ENCODE results near the gene PAX5. TPM values are rescaled to one million over a fixed set of nuclear protein-coding genes. Genes with fewer than 3 reads are reported as not detected.

Gene PAX5
- total and polyA plus RNA-seq, 2 donors (not counting 1 experiment from before 2014, with no cell fraction given) = not detected

DNA sequence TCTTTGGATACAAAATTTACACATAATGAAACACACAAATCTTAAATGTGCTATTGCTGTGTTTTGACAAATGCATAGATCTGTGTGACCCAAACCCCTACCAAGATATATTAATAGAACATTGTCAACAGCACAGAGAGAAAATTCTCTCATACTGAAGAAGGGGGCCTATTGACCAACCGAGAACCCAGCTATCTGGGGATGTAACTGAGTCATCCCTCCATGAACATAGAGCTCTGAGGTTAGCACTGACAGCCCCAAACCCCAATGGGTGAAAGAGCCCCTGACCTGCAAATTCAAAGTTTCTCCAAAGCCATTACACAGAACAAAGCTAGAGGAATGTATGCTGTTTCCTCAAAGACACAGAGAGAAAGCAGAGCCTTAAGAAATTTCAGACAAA lies 180.8 kb downstream of the PAX5 start:
- H3K79me2 ChIP-seq (ENCODE audit: control insufficient read depth, insufficient read depth, low read length) = no peaks in the 10 kb centered on the region
- no peak overlapping the region for H3K9ac ChIP-seq (ENCODE audit: insufficient read depth, low read length)
- no peak for DNase-seq (ENCODE audit: low read depth in 2 of 2)
- H3K36me3 ChIP-seq (ENCODE audit: control insufficient read depth, insufficient read depth, low read length) = no peaks in the 10 kb centered on the region
- H3K4me1 ChIP-seq (ENCODE audit: control insufficient read depth, extremely low read depth, insufficient read depth, low read length) = no peaks in the 10 kb centered on the region
- no peak overlapping the region for H3K4me2 ChIP-seq (ENCODE audit: extremely low read depth, insufficient read depth, low read length)
- no peak overlapping the region for H2AFZ ChIP-seq (ENCODE audit: low read length)
- H3K4me3 ChIP-seq (replicated peaks in 1 of 4; ENCODE audit: control extremely low read depth in 1 of 4, insufficient read depth in 1 of 4, low read depth in 3 of 4, low read length in 4 of 4) = no peak overlapping the region
- H3K27me3 ChIP-seq (ENCODE audit: control insufficient read depth, insufficient read depth, low read length) = peaks cover 13% of the 10 kb centered on the region
- no peaks in the 10 kb centered on the region for H3K9me3 ChIP-seq (ENCODE audit: control insufficient read depth, insufficient read depth, low read depth, low read length)
- TF ChIP-seq, protein P1, sequence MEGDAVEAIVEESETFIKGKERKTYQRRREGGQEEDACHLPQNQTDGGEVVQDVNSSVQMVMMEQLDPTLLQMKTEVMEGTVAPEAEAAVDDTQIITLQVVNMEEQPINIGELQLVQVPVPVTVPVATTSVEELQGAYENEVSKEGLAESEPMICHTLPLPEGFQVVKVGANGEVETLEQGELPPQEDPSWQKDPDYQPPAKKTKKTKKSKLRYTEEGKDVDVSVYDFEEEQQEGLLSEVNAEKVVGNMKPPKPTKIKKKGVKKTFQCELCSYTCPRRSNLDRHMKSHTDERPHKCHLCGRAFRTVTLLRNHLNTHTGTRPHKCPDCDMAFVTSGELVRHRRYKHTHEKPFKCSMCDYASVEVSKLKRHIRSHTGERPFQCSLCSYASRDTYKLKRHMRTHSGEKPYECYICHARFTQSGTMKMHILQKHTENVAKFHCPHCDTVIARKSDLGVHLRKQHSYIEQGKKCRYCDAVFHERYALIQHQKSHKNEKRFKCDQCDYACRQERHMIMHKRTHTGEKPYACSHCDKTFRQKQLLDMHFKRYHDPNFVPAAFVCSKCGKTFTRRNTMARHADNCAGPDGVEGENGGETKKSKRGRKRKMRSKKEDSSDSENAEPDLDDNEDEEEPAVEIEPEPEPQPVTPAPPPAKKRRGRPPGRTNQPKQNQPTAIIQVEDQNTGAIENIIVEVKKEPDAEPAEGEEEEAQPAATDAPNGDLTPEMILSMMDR (conservative IDR thresholded peaks at IDR 0.05 in 1 of 2, IDR thresholded peaks at IDR 0.05 in 1 of 2; ENCODE audit: low read depth in 1 of 2, low read length in 2 of 2) = no peak
- TF ChIP-seq EZH2 (IDR thresholded peaks at IDR 0.05; ENCODE audit: low read length, missing control alignments) = no peak
- no peak overlapping the region for H3K27ac ChIP-seq (ENCODE audit: insufficient read depth, low read length)
- no peaks in the 10 kb centered on the region for H4K20me1 ChIP-seq (ENCODE audit: control insufficient read depth, extremely low read depth, insufficient read depth, low read length)

DNA sequence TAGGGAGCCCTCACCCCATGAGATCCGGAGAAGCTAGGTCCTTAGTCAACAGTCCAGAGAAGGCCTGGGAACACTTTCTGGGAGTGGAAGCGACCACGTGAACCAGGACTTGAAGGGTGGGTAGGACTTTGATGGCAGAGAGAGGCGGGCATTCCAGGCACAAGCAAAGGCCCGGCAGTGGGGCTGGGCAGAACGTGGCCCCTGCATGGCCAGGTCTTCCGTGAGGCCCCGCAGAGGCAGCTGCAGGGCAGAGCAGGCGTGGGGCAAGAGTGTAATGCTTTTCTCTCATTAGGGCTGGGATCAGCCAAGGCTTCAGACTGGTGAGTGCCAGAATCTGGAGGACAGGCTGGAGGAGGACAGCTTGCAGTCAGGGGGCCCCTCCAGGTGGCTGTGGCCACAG lies 184.1 kb downstream of the PAX5 start:
- Histone ChIP-seq H3K4me1 (ENCODE audit: control insufficient read depth, extremely low read depth, insufficient read depth, low read length) (no peaks in the 10 kb centered on the region), H3K27me3 (ENCODE audit: control insufficient read depth, insufficient read depth, low read length) (peaks cover 15% of the 10 kb centered on the region), H3K4me2 (ENCODE audit: extremely low read depth, insufficient read depth, low read length) (no peak overlapping the region), H3K9me3 (ENCODE audit: control insufficient read depth, insufficient read depth, low read depth, low read length) (no peaks in the 10 kb centered on the region), H2AFZ (ENCODE audit: low read length) (no peak overlapping the region), H3K79me2 (ENCODE audit: control insufficient read depth, insufficient read depth, low read length) (no peaks in the 10 kb centered on the region), H3K36me3 (ENCODE audit: control insufficient read depth, insufficient read depth, low read length) (no peaks in the 10 kb centered on the region), H3K4me3 (replicated peaks in 1 of 4; ENCODE audit: control extremely low read depth in 1 of 4, insufficient read depth in 1 of 4, low read depth in 3 of 4, low read length in 4 of 4) (no peak overlapping the region), H3K9ac (ENCODE audit: insufficient read depth, low read length) (no peak overlapping the region), H3K27ac (ENCODE audit: insufficient read depth, low read length) (no peak overlapping the region), H4K20me1 (ENCODE audit: control insufficient read depth, extremely low read depth, insufficient read depth, low read length) (no peaks in the 10 kb centered on the region)
- DNase-seq (ENCODE audit: low read depth in 2 of 2) = no peak
- TF ChIP-seq, protein P1 (conservative IDR thresholded peaks at IDR 0.05 in 1 of 2, IDR thresholded peaks at IDR 0.05 in 1 of 2; ENCODE audit: low read depth in 1 of 2, low read length in 2 of 2) = no peak
- TF ChIP-seq EZH2 (IDR thresholded peaks at IDR 0.05; ENCODE audit: low read length, missing control alignments) = no peak

DNA sequence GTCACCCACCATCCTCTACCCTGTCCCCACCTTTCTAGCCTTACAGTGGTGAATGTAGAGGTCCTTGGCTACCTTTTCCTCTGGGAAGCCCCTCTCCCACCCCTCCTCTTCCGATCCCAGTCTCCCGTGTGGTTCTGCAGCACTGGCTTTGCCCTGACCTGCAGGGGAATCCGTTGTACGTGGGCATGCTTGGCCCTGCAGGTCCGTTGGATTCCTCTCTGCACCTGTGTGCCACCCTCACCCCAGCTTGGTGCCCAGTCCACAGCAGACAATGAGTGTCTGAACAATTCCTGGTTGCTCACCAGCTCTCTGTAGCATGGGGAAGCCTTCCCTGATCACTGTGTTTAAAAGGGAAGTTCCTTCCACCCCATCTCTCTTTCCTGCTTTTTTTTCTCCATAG lies 185.1 kb downstream of the PAX5 start:
- Histone ChIP-seq H3K4me1 (ENCODE audit: control insufficient read depth, extremely low read depth, insufficient read depth, low read length) (no peaks in the 10 kb centered on the region), H3K4me3 (replicated peaks in 1 of 4; ENCODE audit: control extremely low read depth in 1 of 4, insufficient read depth in 1 of 4, low read depth in 3 of 4, low read length in 4 of 4) (no peak overlapping the region), H3K9me3 (ENCODE audit: control insufficient read depth, insufficient read depth, low read depth, low read length) (no peaks in the 10 kb centered on the region), H3K27me3 (ENCODE audit: control insufficient read depth, insufficient read depth, low read length) (peaks cover 15% of the 10 kb centered on the region), H3K9ac (ENCODE audit: insufficient read depth, low read length) (no peak overlapping the region), H3K27ac (ENCODE audit: insufficient read depth, low read length) (no peak overlapping the region), H2AFZ (ENCODE audit: low read length) (no peak overlapping the region), H3K79me2 (ENCODE audit: control insufficient read depth, insufficient read depth, low read length) (no peaks in the 10 kb centered on the region), H4K20me1 (ENCODE audit: control insufficient read depth, extremely low read depth, insufficient read depth, low read length) (no peaks in the 10 kb centered on the region), H3K4me2 (ENCODE audit: extremely low read depth, insufficient read depth, low read length) (no peak overlapping the region), H3K36me3 (ENCODE audit: control insufficient read depth, insufficient read depth, low read length) (no peaks in the 10 kb centered on the region)
- no peak for DNase-seq (ENCODE audit: low read depth in 2 of 2)
- no peak for TF ChIP-seq EZH2 (IDR thresholded peaks at IDR 0.05; ENCODE audit: low read length, missing control alignments)
- TF ChIP-seq, protein P1 (conservative IDR thresholded peaks at IDR 0.05 in 1 of 2, IDR thresholded peaks at IDR 0.05 in 1 of 2; ENCODE audit: low read depth in 1 of 2, low read length in 2 of 2) = no peak
